ENCODE measurements around the gene PAPSS2.
"Not testable (repeated sequence)": the region's sequence is repeated elsewhere in the genome, so short reads cannot be mapped to it uniquely, and the experiment has no call there.

- TF ChIP-seq EP300, POLR2A, CTCF (IDR thresholded peaks at IDR 0.05): not testable (repeated sequence)
These were observed 88.6 kb downstream of the PAPSS2 start for GRCh38 chr10:87748244-87748643.

All from sigmoid colon (tissue), 4 donors.